Cardiac muscle cell (in vitro differentiated cells and primary cell): ENCODE measurements around the gene CYS1. TPM values are rescaled to one million over a fixed set of nuclear protein-coding genes. Genes with fewer than 3 reads are reported as not detected.

ENCODE experiments used
- DNase-seq, 2 donors: peaks; one replicate each; pipeline versions ENCODE4 v3.0.0 to v3.0.0-alpha.2; 2010 to 2017; ENCODE audit warnings: low read depth in 1 of 2, low spot score in 1 of 2
- H3K27ac ChIP-seq: fragments of 200-600 bp; sonication (generic); 2 replicates; pipeline ENCODE4 v1.5.1; 2016
- H3K27me3 ChIP-seq: fragments of 200-600 bp; sonication (generic); 2 replicates; pipeline ENCODE4 v1.6.0; 2016; ENCODE audit warnings: control low read depth
- H3K36me3 ChIP-seq: fragments of 200-600 bp; sonication (generic); 2 replicates; pipeline ENCODE4 v1.5.1; 2016; ENCODE audit warnings: control low read depth
- H3K4me1 ChIP-seq: fragments of 200-600 bp; sonication (generic); 2 replicates; pipeline ENCODE4 v1.8.1; 2017; ENCODE audit warnings: low read depth, mild to moderate bottlenecking, mixed run types
- H3K4me3 ChIP-seq: fragments of 200-600 bp; sonication (generic); 2 replicates; pipeline ENCODE4 v1.5.1; 2016; ENCODE audit warnings: mild to moderate bottlenecking
- H3K9me3 ChIP-seq: fragments of 200-600 bp; sonication (generic); 2 replicates; pipeline ENCODE4 v1.5.1; 2017; ENCODE audit warnings: low read depth, mild to moderate bottlenecking, control low read depth
- polyA plus RNA-seq: library from polyadenylated mRNA; unstranded; fragments of >200 nt; fragmentation: Nextera tagmentation; extraction: Ambion mirVana; gene quantifications from 2 replicates; pipeline ENCODE4 v1.2.1, GENCODE V29; 2016
- total RNA-seq: library from RNA; depleted of rRNA; stranded (reverse); fragments of >200 nt; gene quantifications from 2 replicates; pipeline ENCODE4 v1.2.3, GENCODE V29; 2016
- TF ChIP-seq, protein P1 (sequence below): IDR thresholded peaks from 2 replicates; pipeline ENCODE4 v1.5.1; 2012; ENCODE audit warnings: low read depth, mild to moderate bottlenecking, low read length

Gene CYS1
- total and polyA plus RNA-seq, 2 experiments from 2014 or later: 0.89 to 1.1 TPM

DNA sequence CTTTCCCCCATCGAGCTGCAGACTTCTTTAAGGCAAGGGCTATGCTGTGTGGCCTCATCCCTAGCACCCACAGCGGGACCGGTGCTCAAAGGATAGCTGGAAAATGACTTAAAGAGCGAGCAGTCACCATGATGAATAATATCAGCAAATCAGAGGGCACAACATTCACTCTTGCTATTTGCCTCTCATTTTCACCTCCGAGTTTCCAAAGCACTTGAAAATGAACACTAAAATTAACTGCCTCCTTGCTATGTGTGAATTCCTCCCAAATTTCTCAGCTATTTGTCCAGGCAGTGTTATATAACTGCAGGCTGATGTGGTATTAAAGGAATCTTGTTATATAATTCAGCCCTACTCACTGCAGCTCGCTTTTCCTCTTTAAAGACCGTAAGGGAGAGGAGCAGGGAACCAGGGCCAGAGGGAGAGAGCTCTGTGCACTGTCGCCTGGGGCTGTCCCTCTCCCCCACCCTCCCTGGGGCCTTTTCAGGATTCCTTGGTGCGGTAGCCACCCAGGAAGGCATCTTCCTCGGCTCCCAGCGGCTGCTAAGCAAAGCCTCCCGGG, 1.4 kb downstream of the CYS1 start:
- Histone ChIP-seq H3K27ac (no peak overlapping the region), H3K4me3 (peak overlapping the region; percentile 40), H3K36me3 (no peaks in the 10 kb centered on the region), H3K9me3 (no peaks in the 10 kb centered on the region), H3K27me3 (peaks cover 97% of the 10 kb centered on the region), H3K4me1 (no peaks in the 10 kb centered on the region)
- TF ChIP-seq, protein P1, sequence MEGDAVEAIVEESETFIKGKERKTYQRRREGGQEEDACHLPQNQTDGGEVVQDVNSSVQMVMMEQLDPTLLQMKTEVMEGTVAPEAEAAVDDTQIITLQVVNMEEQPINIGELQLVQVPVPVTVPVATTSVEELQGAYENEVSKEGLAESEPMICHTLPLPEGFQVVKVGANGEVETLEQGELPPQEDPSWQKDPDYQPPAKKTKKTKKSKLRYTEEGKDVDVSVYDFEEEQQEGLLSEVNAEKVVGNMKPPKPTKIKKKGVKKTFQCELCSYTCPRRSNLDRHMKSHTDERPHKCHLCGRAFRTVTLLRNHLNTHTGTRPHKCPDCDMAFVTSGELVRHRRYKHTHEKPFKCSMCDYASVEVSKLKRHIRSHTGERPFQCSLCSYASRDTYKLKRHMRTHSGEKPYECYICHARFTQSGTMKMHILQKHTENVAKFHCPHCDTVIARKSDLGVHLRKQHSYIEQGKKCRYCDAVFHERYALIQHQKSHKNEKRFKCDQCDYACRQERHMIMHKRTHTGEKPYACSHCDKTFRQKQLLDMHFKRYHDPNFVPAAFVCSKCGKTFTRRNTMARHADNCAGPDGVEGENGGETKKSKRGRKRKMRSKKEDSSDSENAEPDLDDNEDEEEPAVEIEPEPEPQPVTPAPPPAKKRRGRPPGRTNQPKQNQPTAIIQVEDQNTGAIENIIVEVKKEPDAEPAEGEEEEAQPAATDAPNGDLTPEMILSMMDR: no peak
- DNase-seq: peak in 1 of 2 donors; percentile 16

DNA sequence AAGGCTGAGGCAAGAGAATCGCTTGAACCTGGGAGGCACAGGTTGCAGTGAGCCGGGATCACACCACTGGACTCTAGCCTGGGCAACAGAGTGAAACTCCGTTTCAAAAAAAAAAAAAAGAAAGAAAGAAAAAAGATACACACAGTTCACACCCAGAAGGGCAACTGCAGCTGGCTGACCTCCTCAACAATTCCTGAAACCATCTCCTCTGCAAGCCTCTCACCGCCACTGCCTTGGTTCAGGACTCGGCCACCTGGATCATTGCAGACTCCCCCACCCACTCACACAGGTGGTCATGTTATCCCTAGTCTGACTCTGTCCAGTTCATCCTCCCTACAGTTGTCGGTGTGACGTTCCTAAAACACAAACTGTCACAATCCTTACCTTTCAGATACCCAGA, 2.2 kb downstream of the CYS1 start:
- Histone ChIP-seq H3K4me3 (no peak overlapping the region), H3K27ac (no peak overlapping the region), H3K36me3 (no peaks in the 10 kb centered on the region), H3K4me1 (no peaks in the 10 kb centered on the region), H3K27me3 (peaks cover 93% of the 10 kb centered on the region), H3K9me3 (no peaks in the 10 kb centered on the region)
- DNase-seq: no peak
- TF ChIP-seq, protein P1: no peak

DNA sequence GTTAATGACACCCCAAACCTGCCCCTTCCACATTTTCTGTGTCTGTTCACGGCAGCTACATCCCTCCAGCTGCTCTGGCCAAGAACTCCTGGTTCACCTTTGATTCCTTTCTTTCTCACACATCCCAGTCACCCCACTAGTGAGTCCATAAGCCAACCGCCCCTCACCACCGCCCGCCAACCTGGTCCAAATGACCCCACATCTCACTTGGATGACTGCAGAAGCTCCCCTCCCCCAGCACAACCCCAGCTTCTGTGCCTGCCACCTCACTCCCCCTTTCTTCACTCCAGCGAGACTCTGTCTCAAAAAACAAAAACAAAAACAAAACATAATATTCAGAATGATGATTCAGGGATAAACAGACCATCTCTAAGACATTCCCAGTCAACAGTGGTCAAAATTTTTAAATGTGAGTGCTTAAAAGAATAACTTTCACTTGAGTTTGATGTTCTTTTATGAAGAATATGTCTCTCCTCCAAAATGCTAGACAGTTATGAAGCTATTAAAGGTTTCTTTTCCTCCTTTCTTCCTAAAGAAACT, 3.2 kb downstream of the CYS1 start:
- Histone ChIP-seq H3K27ac (no peak overlapping the region), H3K9me3 (no peaks in the 10 kb centered on the region), H3K27me3 (peaks cover 84% of the 10 kb centered on the region), H3K36me3 (no peaks in the 10 kb centered on the region), H3K4me1 (no peaks in the 10 kb centered on the region), H3K4me3 (no peak overlapping the region)
- TF ChIP-seq, protein P1: no peak
- no peak for DNase-seq

DNA sequence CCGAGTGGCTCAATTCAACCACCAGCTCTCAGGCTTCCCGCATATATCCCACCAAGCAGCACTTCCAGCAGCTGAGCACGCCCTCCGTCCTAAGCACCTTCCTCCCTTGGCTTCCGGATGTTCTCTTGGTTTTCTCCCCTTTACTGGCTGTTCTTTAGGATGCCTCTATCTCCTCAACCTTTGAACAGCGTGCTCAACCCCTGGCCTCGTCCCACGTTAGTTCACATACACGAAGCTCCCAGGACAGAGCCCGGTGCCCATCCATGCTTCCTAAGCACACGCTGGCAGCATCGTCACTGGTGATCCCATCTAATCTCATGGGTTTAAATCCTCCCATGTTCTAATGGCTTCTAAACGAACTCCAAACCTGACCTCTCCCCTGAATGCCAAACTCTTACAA, 3.7 kb downstream of the CYS1 start:
- TF ChIP-seq, protein P1: no peak
- Histone ChIP-seq H3K27me3 (peaks cover 78% of the 10 kb centered on the region), H3K9me3 (no peaks in the 10 kb centered on the region), H3K4me1 (no peaks in the 10 kb centered on the region), H3K27ac (no peak overlapping the region), H3K4me3 (no peak overlapping the region), H3K36me3 (no peaks in the 10 kb centered on the region)
- DNase-seq: no peak

DNA sequence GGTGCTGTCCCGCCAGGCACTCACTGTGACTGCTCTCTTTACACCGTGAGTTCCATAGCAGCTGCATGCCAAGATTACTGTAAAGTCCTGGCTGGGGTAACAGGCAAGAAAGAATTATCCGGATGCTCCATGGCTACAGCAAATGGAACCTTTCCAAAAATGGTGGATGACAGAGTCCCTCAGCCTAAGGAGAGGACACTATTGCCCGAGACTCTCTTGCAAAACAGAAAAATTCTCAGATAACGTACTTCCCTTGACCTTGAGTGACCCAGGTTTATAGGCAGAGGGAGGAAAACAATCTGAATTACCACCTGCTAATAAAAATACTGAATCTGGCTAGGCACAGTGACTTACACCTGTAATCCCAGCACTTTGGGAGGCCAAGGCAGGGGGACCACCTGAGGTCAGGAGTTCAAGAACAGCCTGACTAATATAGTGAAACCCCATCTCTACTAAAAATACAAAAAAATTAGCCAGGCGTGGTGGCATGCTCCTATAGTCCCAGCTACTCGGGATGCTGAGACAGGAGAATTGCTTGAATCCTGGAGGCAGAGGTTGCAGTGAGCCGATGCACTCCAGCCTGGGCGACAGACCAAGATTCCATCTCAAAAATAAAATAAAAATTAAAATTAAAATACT, 4.5 kb downstream of the CYS1 start:
- Histone ChIP-seq H3K9me3 (no peaks in the 10 kb centered on the region), H3K4me1 (no peaks in the 10 kb centered on the region), H3K27ac (no peak overlapping the region), H3K36me3 (no peaks in the 10 kb centered on the region), H3K4me3 (no peak overlapping the region), H3K27me3 (peaks cover 70% of the 10 kb centered on the region)
- TF ChIP-seq, protein P1: no peak
- DNase-seq: no peak
